COR-L47 (cell line): ENCODE data around the gene GLI3.

Source experiments
- DNase-seq: peaks from one replicate; lab custom pipeline; 2025; lab: John Stamatoyannopoulos, UW

The GLI3 gene

DNA sequence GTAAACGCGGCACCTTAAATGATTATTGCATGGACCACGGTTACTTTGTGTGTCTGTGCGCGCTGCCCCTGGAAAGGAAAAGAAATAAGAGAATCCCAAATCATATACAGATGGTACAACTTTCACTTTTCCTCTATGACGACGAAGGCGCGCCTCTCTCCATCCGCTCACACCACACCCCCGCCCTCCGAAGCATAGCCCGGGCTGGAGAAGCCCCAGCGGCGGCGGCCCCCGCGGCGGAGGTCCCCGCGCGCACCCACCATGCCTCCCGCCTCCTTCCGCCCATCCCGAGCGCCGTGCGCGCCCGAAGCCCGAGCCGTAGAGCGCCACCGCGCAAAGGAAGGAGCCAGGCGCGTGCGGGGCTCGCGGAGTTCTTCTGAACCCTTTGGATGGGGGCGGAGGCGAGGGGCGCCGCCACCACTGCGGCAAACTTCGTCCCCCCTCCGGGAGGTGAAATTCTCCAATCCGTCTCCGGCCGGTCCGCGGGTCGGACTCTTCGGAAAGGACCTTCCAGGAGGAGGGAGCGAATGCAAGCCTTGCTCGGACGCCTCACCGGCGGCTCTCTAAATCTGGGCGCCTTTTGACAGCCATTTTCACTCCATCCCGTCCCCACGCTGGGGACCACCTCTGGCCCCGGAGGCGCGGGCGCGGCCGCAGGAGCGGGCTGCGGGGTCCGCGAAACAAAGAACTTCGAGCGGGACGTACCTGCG, 588 bp downstream of the GLI3 start:
- DNase-seq: no peak

DNA sequence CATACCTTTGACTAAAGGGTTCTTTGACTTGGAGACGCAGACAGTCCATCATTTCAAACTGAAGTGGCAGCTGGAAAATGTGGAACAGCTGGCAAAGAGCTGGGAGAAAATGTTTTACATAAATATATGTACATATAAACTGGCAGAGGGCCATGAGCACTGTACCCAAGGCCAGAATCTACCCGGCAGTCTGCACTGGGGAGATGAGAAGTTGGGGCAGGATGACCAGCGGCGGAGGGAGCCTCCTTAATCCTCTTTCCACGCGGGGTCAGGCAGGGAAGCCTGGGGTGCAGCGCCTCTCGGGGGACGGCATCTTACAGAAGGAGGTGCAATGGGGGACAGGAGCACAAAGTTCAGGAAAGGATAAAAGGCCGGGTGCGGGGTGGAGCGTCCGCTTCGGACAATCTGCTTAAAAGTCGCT, 1.3 kb downstream of the GLI3 start:
- DNase-seq: no peak

DNA sequence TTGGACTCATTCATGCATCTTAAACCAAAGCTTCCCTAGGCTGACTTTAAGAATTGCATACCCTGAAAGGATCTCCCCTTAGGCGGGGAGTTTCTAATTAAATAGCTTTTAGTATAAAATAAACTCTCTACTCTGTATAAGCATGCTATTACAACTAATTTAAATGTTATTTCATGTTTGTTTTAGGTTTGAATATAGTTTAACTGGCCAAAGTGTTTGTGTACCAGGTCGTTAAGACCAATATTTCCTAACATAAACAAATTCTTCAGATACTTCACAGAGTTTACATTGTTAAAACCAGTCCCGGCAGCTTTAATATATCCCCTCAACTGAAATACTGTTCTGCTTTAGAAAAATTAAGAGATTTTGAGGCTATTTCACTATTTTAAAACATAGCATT, 2.3 kb downstream of the GLI3 start:
- DNase-seq: no peak

DNA sequence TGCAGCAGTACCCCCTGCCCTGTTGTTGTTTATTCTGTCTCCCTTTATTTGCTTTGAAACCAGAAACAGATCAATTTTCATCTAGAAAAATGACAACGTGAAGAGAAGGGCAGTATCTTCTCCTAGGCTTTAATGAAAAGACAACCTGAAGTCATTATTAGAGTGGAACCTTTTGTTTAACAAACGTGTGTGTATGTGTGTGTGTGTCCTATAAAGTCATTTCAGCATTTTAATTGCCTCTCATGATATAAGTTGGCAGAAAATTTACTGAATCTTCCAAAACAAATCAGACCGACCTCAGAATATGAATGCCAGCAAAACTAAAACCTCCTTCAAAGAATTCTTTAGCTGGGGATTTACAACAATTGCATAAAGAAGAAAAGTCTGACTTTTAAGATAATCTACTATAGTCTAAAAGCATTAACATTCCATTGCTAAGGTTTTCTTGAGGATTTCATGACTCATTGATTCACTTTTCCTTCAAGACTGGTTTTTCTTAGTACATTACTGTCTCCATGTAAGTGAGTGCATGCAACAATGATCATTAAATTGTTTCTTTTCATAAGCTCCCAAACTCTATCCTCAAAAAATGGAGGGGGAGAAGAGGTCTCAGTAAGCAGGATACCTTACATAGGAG, 3.2 kb downstream of the GLI3 start:
- DNase-seq: no peak

DNA sequence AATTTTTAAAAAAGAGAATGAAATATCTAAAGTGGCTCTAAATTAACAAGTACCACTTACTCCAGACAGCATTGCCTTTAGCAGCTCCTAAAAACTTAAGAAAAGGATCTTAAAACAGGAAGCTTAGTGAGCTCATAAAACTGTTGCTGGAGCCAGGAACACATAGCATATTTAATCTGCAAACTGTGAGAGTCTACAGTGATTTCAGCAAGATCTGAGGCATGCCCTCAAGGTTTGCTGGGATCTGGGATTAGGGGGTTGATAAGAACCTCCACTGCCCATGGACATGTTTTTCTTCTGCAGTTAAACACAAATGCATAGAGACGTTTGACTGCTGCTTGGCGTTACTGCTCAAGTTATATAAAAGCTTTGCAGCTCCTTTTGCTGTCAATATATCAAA, 3.8 kb downstream of the GLI3 start:
- DNase-seq: no peak

DNA sequence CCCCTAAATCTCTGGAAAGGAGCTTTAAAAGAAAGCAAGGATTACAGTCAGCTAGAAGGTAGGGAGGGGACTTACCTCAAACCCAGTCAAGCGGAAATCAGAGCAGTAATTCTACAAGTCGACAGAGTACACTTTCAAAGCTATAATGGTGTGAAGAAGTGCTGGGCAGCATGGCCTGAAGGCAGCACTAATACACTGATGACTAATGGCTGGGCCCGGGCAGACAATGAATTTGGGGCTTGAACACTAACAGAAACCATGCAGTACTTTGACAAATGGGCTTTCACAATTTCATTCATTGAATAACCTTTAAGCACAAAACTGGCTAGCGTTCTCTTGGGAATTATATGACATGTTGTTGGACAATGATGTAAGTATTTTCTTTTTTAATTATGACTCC, 4.7 kb downstream of the GLI3 start:
- DNase-seq: no peak

DNA sequence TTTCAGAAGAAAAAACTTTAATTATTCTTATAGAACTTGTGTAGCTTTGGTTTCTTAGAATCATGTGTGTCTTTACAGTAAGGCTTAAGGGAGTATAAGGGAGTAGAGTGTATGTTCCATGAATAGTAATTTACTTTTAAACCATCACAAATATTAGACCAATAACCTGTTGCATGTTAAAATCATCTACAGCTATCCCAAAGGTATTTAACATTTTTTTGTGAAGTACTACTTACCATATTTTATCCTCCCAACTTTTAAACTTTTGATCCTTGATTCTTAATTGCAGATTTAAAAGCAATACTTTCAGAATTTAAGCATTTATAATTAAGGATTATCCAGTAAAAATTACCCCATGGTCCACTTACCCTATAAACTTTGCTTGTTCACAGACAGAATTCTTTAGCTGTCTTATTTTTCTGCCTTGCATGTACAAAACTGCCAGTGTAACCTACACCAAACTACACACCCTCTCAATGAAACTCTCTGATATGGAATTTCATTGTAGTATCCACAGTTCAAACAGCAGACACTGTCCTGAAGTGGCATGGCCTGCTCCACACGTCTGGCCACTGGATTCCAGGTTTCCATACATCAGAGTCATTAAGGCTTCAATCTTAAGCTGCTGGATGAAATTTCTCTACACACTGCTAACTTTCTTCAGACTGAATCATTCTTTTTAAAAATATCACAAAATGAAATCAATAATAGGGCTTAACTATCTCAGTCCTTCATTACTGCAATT, 5.8 kb downstream of the GLI3 start:
- no peak for DNase-seq

DNA sequence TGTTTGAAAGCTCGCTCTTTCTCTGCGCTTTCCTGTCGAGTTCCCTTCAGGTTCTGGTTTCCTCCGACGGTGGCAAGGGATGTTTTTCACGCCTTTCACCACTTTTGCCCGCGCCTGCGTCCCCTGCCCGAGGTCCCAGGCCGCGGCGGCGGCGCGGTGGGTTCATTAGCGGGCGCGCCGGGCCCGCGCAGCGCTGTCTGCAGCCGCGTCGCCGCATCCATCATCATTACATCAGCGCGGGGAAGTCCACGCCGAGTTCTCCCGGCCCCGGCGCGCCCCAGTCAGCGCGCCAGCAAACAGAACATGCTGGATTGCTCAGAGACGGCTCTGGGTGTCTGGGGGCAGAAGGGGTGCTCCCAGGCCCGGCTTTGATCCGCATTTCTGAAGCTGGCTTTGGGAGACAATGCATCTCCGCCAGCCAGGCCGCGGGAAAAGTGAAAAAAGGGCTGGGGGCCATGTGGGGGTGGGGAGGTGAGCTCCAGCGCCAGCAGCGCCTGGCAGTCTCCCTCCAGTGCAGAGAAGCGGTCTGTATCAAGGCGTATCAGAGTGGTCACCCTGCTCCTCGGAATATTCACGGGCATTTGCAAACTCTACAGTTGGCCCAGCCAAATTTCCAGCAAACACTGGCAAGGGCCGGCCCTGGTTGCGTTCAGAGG, 8.9 kb downstream of the GLI3 start:
- no peak for DNase-seq

DNA sequence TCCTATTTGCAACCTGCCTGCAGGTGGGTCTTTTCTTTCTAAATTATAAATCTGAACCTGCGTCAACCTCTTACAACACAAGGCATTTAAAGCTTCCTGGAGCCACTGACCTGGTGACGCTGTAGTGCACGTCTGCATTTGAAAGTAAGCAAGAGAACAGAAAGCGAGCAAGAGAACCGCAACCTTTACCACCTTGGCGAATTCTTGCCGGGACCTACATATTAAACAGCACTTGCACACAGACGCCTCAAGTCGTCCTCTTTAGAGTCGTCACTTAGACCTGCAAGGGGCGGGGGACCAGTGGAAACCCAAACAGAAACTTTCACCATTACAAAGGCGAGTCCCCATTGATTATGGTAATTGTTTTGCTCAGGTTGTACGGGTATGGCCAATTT, 9.5 kb downstream of the GLI3 start:
- DNase-seq: no peak

DNA sequence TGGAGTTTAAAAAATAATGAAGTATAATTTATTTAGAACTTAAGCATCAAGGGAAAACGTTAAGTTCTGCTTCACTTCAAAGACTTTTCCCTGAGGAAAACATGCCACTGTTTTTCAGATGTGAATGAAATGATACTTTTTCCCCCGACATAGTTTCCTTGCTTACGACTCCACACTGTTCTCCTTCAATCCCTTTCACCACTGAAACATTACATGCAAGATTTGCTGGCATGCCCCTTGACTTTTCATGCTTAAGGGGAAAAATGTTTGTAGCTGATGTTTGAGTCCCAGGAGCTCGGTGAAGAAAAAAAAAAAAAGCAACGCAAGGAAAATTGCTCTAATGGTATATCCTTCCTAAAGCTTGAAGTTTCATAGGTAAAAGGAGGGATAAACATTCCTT, 10.0 kb downstream of the GLI3 start:
- no peak for DNase-seq

DNA sequence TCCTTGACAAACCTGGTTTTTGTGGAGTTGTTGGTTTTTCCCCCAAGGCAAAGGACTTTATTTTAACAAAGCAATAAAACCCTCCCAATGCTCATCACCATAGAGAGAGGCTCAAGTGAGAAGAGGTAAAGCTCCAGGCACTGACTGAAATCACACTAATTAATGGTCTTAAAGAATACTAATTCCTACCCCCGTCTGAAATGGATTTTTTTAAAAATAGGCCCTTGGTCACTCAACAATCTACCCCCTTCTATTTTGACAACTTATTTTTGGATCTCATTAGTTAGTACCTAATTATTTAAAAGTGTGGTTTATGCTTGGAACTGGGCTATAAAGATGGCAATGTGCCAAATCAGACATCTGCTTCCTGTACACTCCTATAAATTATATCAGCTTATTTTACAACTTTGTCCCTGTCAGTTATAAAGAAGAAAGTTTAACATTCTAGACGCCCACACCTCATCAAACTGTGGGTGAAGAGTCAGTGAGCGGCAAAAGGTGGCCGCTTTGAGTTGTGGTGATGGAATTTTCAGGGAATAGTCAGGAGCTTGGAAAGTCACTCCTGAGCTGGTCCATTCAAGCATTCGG, 10.6 kb downstream of the GLI3 start:
- DNase-seq: no peak

DNA sequence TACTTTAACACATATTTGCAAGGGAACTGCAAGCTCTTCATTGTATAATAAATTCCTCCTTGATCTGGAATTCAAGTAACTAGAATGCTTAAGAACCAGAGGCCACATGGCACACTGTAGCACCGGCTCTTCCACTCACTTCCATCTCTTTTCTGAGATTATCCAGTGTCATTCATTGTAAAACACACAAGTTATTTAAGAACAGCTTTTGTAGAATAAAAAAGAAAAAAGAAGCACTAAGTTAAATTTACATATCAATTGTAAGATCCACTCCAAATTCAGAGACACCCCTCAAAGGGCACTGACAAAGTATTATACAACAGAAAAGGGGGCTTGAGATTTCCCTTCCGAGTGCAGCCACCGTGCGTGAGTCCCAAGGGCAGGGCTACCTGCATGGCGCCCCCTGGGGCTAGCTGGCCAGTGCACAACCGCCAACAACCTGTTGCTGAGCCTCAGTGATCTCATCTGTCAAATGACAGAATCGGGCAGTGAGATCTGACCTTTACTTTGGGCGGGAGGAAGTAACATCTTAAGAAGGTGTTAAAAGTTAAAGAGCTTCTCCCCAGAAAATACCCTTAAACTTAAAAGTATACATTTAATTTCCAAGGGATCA, 12.5 kb downstream of the GLI3 start:
- DNase-seq: no peak

DNA sequence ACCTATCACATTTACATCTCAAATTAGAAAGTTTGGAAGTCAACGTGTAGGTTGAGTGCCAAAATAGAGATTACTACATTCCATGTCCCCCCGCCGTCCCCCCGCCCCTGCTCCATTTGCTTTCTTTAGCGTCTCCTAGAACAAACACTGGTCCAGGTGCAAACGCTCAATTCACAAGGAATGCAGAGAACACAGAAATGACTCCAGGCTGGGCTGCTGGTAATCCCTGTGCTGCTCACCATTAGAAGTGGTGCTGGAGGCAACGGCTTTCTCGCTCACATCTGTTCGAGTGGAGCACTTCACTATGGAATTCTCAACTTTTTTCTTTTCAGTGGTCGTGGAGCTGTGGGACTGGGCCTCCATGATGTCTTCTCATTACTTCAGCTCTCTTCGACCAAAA, 14.1 kb downstream of the GLI3 start:
- no peak for DNase-seq

DNA sequence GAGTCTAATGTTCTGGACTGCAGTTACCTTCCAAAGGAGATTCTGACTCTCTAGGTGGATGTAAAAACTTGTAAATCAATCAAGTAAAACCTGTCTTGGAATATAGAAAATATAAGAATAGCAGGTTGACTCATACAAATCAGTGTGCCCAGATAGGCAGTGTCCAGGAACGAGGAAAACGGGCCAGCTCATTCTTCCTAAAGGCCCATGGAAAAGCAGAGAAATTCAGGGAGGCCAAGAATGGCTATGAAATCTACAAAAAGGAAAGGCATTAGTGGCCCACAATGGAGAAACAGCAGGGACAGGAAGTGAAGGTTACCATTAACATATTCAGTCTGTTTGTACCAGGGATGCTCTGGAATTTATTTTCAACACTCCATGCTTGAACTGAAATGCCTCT, 14.9 kb downstream of the GLI3 start:
- no peak for DNase-seq

DNA sequence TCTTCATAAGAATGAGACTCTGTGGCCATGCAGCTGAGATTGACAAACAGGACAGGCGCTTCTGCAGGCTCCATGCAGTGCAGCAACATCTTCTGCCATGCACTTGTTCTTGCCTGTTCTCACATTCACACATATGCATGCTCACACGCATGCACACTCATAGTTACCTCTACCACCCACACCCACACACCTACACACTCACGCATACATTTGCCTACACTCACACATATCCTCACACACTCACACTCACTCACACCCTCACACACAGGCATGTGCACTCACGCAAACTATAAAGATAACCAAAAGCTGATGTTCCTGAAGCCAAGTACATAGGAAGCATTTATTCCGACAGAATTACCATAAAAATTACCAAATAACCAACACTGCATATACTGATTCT, 15.7 kb downstream of the GLI3 start:
- DNase-seq: no peak

DNA sequence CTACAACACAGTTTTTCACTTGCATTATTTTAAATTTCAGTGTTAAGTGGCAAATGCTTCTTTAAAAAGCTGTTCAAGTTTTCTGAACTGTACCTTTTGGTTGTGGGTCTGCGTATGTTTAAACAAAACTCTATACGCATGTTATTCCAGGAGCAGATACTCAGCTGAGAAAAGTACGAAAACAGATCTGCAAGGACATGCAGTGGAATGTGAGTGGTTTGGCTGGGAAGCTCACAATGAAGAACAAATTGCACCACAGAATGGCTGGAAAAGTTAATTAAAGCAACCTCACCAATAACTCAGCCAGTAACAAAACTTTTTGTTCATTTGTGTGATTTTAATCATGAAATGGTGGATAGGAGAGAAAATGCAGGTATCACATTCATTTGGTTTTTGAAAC, 17.6 kb downstream of the GLI3 start:
- DNase-seq: no peak

DNA sequence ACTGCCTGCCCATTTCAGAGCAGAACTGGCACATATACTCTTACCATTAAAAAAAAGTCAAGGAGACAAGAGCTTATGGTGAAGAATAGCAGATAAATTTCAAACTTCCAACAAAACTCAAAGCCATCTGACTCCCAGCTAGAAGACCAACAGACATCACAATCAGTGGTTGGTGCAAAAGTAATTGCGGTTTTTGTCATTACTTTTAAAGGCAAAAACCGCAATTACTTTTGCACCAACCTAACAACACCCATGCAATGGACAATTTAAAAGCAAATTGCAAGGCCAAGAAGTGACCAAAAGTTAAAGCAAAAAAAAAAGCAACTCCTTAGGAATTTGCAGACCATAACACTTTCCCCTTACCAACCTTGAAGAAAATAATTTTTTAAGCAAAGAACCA, 18.8 kb downstream of the GLI3 start:
- DNase-seq: no peak

DNA sequence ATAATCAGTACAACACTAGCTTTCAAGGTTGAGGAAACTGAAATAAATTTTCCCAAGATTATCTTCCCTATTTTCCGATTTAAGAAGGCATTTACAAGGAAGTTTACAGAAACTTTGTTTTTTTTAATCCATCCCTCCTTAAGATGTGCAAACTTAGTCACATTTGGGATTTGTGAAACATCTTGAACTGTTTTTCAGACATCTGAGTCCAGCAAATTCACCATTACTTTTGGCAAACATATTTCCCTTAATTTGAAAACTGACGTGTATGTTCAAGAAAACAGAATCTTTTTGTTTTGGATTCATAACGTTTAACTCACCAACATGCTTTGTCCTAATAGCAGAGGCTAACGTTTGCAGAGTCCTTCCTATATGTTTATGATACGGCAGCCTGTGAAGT, 19.5 kb downstream of the GLI3 start:
- DNase-seq: no peak

DNA sequence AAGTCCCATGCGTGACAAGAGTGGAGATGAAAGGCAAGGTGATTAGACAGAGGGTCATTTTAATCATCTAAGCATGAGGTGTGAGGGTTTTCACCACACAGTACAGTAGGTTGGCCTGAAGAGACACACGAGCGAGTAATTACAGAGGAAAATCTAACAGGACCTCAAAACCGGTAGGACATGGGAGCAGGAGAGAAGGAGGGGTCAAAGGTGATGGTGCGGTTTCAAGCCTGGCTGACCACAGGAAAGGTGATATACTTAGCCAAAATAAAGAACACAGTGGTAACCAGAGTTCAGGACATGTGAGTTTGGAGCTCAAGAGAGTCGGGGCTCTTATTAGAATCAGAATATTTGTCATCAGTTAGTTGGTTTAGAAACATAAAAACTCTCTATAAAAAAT, 20.0 kb downstream of the GLI3 start:
- DNase-seq: no peak

DNA sequence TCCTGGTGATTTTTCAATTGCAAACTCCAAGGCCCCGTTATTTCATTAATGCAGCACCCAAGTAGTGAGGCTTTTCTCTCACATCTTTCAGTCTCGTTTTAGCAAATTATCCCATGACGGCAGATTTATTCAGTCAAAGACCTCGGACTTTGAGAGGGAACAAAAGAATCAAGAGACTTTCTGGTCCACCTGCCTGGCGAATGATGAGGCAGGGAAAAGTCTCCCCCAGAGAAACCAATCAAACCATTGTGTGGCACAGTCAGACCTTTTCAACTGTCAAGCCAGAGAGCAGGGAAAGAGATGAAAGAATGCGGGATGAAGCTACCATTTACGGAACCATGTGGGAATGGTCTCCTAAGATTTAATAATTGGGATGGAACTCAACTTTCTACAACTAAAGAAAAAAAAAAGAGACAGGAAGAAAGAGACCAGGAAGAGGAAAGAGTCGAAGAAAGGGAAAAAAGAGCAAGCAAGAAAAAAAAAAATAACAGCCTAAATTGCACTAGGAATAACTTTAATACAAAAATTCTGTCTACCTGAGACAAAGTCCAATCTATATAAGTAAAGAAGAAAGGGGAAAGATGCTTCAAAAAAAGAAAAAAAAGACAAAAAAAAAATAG, 22.8 kb downstream of the GLI3 start:
- DNase-seq: no peak

DNA sequence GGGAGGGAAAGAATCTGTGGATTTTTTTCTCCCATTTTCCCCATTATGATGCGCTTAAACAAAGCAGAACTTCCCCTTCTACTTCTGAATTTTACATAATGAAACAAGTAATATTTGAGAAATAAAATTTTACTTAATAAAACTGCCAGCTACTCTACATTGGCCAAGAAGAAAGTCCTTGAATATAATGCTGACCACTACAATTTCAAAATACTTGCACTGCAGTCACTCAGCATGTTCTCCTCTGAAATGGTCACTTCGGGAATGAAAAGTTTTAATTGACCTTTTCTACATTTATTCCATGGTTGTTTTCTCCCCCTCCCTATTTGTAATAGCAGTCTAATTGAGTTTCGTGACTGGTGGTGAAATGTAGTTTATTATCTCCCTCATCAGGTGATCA, 23.9 kb downstream of the GLI3 start:
- DNase-seq: no peak
